Retinal pigment epithelial cell (primary cell): ENCODE measurements around the gene MKLN1.
"Not testable (repeated sequence)": the region's sequence is repeated elsewhere in the genome, so short reads cannot be mapped to it uniquely, and the experiment has no call there.

Experiments used
- DNase-seq: peaks from one replicate; pipeline ENCODE4 v3.0.0-alpha.2; 2010; ENCODE audit warnings: low read depth
- H3K4me3 ChIP-seq: 2 replicates; pipeline ENCODE4 v1.5.1; 2011; ENCODE audit warnings: mild to moderate bottlenecking, low read length, control low read depth, moderate library complexity
- CTCF ChIP-seq: conservative IDR thresholded peaks from 2 replicates; pipeline ENCODE4 v1.5.1; 2011; ENCODE audit warnings: low read depth, low read length, control low read depth, inconsistent platforms

MKLN1 gene

GRCh38 chr7:131509781-131510180, 182.1 kb downstream of the MKLN1 start:
- no peak overlapping the region for H3K4me3 ChIP-seq
- no peak for TF ChIP-seq CTCF
- no peak for DNase-seq

- no peak for TF ChIP-seq CTCF
- no peak for DNase-seq
- no peak overlapping the region for H3K4me3 ChIP-seq
Observed at GRCh38 chr7:131511071-131511470, 183.4 kb downstream of the MKLN1 start.

GRCh38 chr7:131511774-131512535, 184.3 kb downstream of the MKLN1 start:
- no peak for DNase-seq
- no peak for TF ChIP-seq CTCF
- no peak overlapping the region for H3K4me3 ChIP-seq

- DNase-seq: peak; percentile 35
- no peak overlapping the region for H3K4me3 ChIP-seq
- peak; percentile 99 for TF ChIP-seq CTCF
Observed at GRCh38 chr7:131513245-131514061, 185.8 kb downstream of the MKLN1 start.

GRCh38 chr7:131515471-131515870, 187.8 kb downstream of the MKLN1 start:
- H3K4me3 ChIP-seq, DNase-seq: not testable (repeated sequence)

- no peak for DNase-seq
- TF ChIP-seq CTCF: no peak
- H3K4me3 ChIP-seq: no peak overlapping the region
Observed at GRCh38 chr7:131517218-131517923, 189.7 kb downstream of the MKLN1 start.

GRCh38 chr7:131518626-131519025, 190.9 kb downstream of the MKLN1 start:
- TF ChIP-seq CTCF: no peak

More at GRCh38 chr7:131518626-131519025, 190.9 kb downstream of the MKLN1 start:
- H3K4me3 ChIP-seq: no peak overlapping the region
- DNase-seq: no peak
